ENCODE data around the gene MEGF8. TPM values are rescaled to one million over a fixed set of nuclear protein-coding genes. Genes with fewer than 3 reads are reported as not detected.

Gene MEGF8
- total RNA-seq, 1 donor from 2014 or later = 15.1 TPM

- peaks cover 45% of the 10 kb centered on the region for H3K36me3 Mint-ChIP-seq (ENCODE audit: low read depth)
- peaks cover 38% of the 10 kb centered on the region for H3K4me1 Mint-ChIP-seq
- peak overlapping the region; percentile 93 for H3K4me3 Mint-ChIP-seq
- H3K27ac Mint-ChIP-seq = peak overlapping the region; percentile 83
- H3K9me3 Mint-ChIP-seq = no peaks in the 10 kb centered on the region
- CTCF ChIA-PET = no interaction called here
- no peaks in the 10 kb centered on the region for H3K27me3 Mint-ChIP-seq
- DNase-seq (no peak), ATAC-seq (ENCODE audit: low read depth) (no peak)
- TF ChIP-seq CTCF (IDR thresholded peaks at IDR 0.05) = no peak
- POLR2A ChIA-PET = interaction anchor here (0.5 to 3.1 kb wide), 3 partner anchors 9 to 43 kb away, joined by 8 to 25 read pairs (median 9); partner anchors contain the start of genes GSK3A, PAFAH1B3 and PRR19
- intact Hi-C loops (cut with micrococcal nuclease) = no loop called here
These were observed 39.0 kb upstream of the MEGF8 start for GRCh38 chr19:42286349-42287016.

GRCh38 chr19:42287017-42287826 is 38.2 kb upstream of the MEGF8 start:
- POLR2A ChIA-PET = interaction anchor here (2.3 kb wide), 1 partner anchor 15 kb away, joined by 9 read pairs; the partner anchor contains the start of genes PAFAH1B3 and PRR19
- no peak for DNase-seq
- no peak for ATAC-seq (ENCODE audit: low read depth)
- no peak for TF ChIP-seq CTCF (IDR thresholded peaks at IDR 0.05)
- H3K4me1 Mint-ChIP-seq = peaks cover 31% of the 10 kb centered on the region
- H3K27ac Mint-ChIP-seq = no peak overlapping the region
- no peaks in the 10 kb centered on the region for H3K9me3 Mint-ChIP-seq
- peaks cover 51% of the 10 kb centered on the region for H3K36me3 Mint-ChIP-seq (ENCODE audit: low read depth)
- no peak overlapping the region for H3K4me3 Mint-ChIP-seq
- intact Hi-C loops (cut with micrococcal nuclease) = no loop called here
- CTCF ChIA-PET = no interaction called here
- no peaks in the 10 kb centered on the region for H3K27me3 Mint-ChIP-seq

- POLR2A ChIA-PET = interaction anchor here (0.7 kb wide), 1 partner anchor 14 kb away, joined by 3 read pairs; no protein-coding TSS in a partner anchor
- DNase-seq = no peak
- Mint-ChIP-seq H3K27ac (no peak overlapping the region), H3K4me1 (peaks cover 27% of the 10 kb centered on the region), H3K36me3 (ENCODE audit: low read depth) (peaks cover 56% of the 10 kb centered on the region), H3K27me3 (no peaks in the 10 kb centered on the region), H3K4me3 (no peak overlapping the region), H3K9me3 (no peaks in the 10 kb centered on the region)
- CTCF ChIA-PET = no interaction called here
- ATAC-seq (ENCODE audit: low read depth) = no peak
- intact Hi-C loops (cut with micrococcal nuclease) = no loop called here
- no peak for TF ChIP-seq CTCF (IDR thresholded peaks at IDR 0.05)
These were observed 37.7 kb upstream of the MEGF8 start for GRCh38 chr19:42287827-42288107.

- H3K4me3 Mint-ChIP-seq = no peak overlapping the region
- no peak overlapping the region for H3K27ac Mint-ChIP-seq
- DNase-seq (no peak), ATAC-seq (ENCODE audit: low read depth) (no peak)
- intact Hi-C loops (cut with micrococcal nuclease) = no loop called here
- H3K36me3 Mint-ChIP-seq (ENCODE audit: low read depth) = peaks cover 60% of the 10 kb centered on the region
- ChIA-PET POLR2A (interaction anchor here (0.5 to 0.8 kb wide), 4 partner anchors 10 to 40 kb away, joined by 3 to 7 read pairs (median 3); no protein-coding TSS in a partner anchor), CTCF (no interaction called here)
- no peak for TF ChIP-seq CTCF (IDR thresholded peaks at IDR 0.05)
- H3K9me3 Mint-ChIP-seq = no peaks in the 10 kb centered on the region
- H3K27me3 Mint-ChIP-seq = no peaks in the 10 kb centered on the region
- H3K4me1 Mint-ChIP-seq = peaks cover 27% of the 10 kb centered on the region
These were observed 37.0 kb upstream of the MEGF8 start for GRCh38 chr19:42288387-42288786.

GRCh38 chr19:42288881-42289555 is 36.4 kb upstream of the MEGF8 start:
- Mint-ChIP-seq H3K36me3 (ENCODE audit: low read depth) (peaks cover 66% of the 10 kb centered on the region), H3K4me1 (peaks cover 27% of the 10 kb centered on the region), H3K9me3 (no peaks in the 10 kb centered on the region), H3K27ac (no peak overlapping the region), H3K4me3 (no peak overlapping the region), H3K27me3 (no peaks in the 10 kb centered on the region)
- intact Hi-C loops (cut with micrococcal nuclease) = no loop called here
- DNase-seq (no peak), ATAC-seq (ENCODE audit: low read depth) (no peak)
- ChIA-PET CTCF (no interaction called here), POLR2A (interaction anchor here (0.5 to 0.8 kb wide), 4 partner anchors 9 to 41 kb away, joined by 3 to 7 read pairs (median 4); no protein-coding TSS in a partner anchor)
- no peak for TF ChIP-seq CTCF (IDR thresholded peaks at IDR 0.05)
